ENCODE measurements around the gene ZNF423. TPM values are rescaled to one million over a fixed set of nuclear protein-coding genes. Genes with fewer than 3 reads are reported as not detected.

Gene ZNF423
- total and polyA plus RNA-seq, 2 of the 13 experiments (the other 11 are each of a cell fraction or from before 2014, with no cell fraction given), result 0.07 to 0.31 TPM

GRCh38 chr16:49884033-49885015 is 28.4 kb upstream of the ZNF423 start (continued):
- TF ChIP-seq NFE2L1 (CRISPR knock-in tag; IDR thresholded peaks at IDR 0.05; ENCODE audit: borderline replicate concordance) (no peak), ZNF280B (CRISPR knock-in tag; IDR thresholded peaks at IDR 0.05; ENCODE audit: borderline replicate concordance) (no peak), MTF2 (CRISPR knock-in tag; IDR thresholded peaks at IDR 0.05; ENCODE audit: borderline replicate concordance) (no peak), HBP1 (CRISPR knock-in tag; IDR thresholded peaks at IDR 0.05; ENCODE audit: low read depth) (no peak), SALL1 (CRISPR knock-in tag; IDR thresholded peaks at IDR 0.05) (peak; percentile 64; the same call in 1 of the 2 replicates), MBD4 (IDR thresholded peaks at IDR 0.05; ENCODE audit: borderline replicate concordance, low read length) (no peak), SP140L (CRISPR knock-in tag; IDR thresholded peaks at IDR 0.05; ENCODE audit: borderline replicate concordance) (no peak), DNMT3B (CRISPR knock-in tag; conservative IDR thresholded peaks at IDR 0.05) (no peak), ZNF33B (CRISPR knock-in tag; IDR thresholded peaks at IDR 0.05) (no peak), CEBPZ (IDR thresholded peaks at IDR 0.05; ENCODE audit: low read length) (no peak), CENPBD1 (CRISPR knock-in tag; IDR thresholded peaks at IDR 0.05; ENCODE audit: borderline replicate concordance, low read depth) (no peak), GLMP (CRISPR knock-in tag; IDR thresholded peaks at IDR 0.05; ENCODE audit: borderline replicate concordance) (no peak), TBX3 (IDR thresholded peaks at IDR 0.05; ENCODE audit: borderline replicate concordance) (no peak), GABPA (IDR thresholded peaks at IDR 0.05; ENCODE audit: low read depth, low read length) (no peak), GABPA (CRISPR knock-in tag; IDR thresholded peaks at IDR 0.05; ENCODE audit: low read depth) (peak; percentile 73), MBNL3 (CRISPR knock-in tag; conservative IDR thresholded peaks at IDR 0.05) (no peak), ZNF577 (CRISPR knock-in tag; IDR thresholded peaks at IDR 0.05; ENCODE audit: borderline replicate concordance, low read depth) (no peak)
- TF ChIP-seq, protein P1, sequence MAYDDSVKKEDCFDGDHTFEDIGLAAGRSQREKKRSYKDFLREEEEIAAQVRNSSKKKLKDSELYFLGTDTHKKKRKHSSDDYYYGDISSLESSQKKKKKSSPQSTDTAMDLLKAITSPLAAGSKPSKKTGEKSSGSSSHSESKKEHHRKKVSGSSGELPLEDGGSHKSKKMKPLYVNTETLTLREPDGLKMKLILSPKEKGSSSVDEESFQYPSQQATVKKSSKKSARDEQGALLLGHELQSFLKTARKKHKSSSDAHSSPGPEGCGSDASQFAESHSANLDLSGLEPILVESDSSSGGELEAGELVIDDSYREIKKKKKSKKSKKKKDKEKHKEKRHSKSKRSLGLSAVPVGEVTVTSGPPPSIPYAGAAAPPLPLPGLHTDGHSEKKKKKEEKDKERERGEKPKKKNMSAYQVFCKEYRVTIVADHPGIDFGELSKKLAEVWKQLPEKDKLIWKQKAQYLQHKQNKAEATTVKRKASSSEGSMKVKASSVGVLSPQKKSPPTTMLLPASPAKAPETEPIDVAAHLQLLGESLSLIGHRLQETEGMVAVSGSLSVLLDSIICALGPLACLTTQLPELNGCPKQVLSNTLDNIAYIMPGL (CRISPR knock-in tag; IDR thresholded peaks at IDR 0.05; ENCODE audit: borderline replicate concordance in 1 of 2, low read depth in 1 of 2), result no peak

All from HepG2 (cell line).